ENCODE data around the gene FOXB2. TPM values are rescaled to one million over a fixed set of nuclear protein-coding genes. Genes with fewer than 3 reads are reported as not detected.
"Not testable (repeated sequence)": the region's sequence is repeated elsewhere in the genome, so short reads cannot be mapped to it uniquely, and the experiment has no call there.

Gene FOXB2
- total RNA-seq = not detected

DNA sequence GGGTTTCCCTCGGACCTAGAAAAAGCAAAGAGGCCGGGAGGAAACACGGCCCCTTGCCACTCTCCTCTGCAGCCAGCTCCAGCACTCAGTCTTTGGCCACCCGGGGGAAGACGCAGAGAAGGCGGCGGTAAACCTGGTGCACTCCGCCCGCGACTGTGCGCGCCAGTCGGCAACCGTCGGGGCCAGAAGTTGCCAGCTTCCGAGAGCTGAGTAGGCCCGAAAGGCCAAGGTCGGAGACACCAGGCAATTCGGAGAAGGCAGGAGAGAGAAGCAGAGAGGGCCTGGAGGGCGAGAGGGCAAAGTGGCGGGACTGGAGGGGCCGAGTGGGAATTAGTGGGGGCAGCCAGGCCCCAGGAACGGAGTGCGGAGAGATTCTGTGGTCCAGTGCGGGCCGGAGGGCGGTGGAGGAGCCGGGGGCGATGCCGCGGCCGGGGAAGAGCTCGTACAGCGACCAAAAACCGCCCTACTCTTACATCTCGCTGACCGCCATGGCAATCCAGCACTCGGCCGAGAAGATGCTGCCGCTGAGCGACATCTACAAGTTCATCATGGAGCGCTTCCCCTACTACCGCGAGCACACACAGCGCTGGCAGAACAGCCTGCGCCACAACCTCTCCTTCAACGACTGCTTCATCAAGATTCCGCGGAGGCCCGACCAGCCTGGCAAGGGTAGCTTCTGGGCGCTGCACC is at the start of gene FOXB2:
FOXB2 (plus strand) TSS at position 420 of the 690 bp plus-strand sequence; CDS start at position 420, 0 bp downstream.
- Histone ChIP-seq H3K36me3 (no peaks in the 10 kb centered on the region), H3K9me3 (no peaks in the 10 kb centered on the region), H3K4me1 (peaks cover 0 to 58% of the 10 kb centered on the region in 2 donors), H3K27ac (no peak within 1 kb of the TSS), H3K4me3 (peak within 1 kb of the TSS in 1 of 2 donors; percentile 26), H3K27me3 (peaks cover 56 to 81% of the 10 kb centered on the region in 2 donors)
- TF ChIP-seq, protein P1, sequence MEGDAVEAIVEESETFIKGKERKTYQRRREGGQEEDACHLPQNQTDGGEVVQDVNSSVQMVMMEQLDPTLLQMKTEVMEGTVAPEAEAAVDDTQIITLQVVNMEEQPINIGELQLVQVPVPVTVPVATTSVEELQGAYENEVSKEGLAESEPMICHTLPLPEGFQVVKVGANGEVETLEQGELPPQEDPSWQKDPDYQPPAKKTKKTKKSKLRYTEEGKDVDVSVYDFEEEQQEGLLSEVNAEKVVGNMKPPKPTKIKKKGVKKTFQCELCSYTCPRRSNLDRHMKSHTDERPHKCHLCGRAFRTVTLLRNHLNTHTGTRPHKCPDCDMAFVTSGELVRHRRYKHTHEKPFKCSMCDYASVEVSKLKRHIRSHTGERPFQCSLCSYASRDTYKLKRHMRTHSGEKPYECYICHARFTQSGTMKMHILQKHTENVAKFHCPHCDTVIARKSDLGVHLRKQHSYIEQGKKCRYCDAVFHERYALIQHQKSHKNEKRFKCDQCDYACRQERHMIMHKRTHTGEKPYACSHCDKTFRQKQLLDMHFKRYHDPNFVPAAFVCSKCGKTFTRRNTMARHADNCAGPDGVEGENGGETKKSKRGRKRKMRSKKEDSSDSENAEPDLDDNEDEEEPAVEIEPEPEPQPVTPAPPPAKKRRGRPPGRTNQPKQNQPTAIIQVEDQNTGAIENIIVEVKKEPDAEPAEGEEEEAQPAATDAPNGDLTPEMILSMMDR (IDR thresholded peaks at IDR 0.05) = no peak
- no peak for DNase-seq (ENCODE audit: low spot score)

DNA sequence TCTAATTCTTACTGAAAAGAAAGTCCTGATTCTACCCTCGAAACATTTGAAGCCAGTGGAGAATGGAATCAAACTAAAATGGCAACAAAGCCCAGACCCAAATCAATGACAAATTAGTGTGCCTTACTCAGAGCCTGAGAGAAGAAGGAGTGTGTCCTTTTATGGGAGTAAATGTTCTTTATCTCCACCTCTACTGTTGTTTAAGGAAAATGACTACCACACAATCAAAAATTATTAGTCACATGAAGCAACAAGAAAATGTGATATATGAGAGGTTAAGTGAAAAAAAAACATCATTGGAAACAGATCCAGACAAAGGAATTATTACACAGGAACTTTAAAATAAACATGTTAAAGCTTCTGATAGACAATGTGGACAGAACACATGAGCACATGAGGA is 49.7 kb upstream of the FOXB2 start:
- no peak overlapping the region for H3K27ac ChIP-seq
- H3K36me3 ChIP-seq = no peaks in the 10 kb centered on the region
- no peaks in the 10 kb centered on the region for H3K4me1 ChIP-seq
- TF ChIP-seq, protein P1 (IDR thresholded peaks at IDR 0.05) = no peak
- DNase-seq (ENCODE audit: low spot score) = no peak
- H3K27me3 ChIP-seq = no peaks in the 10 kb centered on the region
- H3K9me3 ChIP-seq = peaks cover 0 to 22% of the 10 kb centered on the region in 2 donors
- H3K4me3 ChIP-seq = no peak overlapping the region

DNA sequence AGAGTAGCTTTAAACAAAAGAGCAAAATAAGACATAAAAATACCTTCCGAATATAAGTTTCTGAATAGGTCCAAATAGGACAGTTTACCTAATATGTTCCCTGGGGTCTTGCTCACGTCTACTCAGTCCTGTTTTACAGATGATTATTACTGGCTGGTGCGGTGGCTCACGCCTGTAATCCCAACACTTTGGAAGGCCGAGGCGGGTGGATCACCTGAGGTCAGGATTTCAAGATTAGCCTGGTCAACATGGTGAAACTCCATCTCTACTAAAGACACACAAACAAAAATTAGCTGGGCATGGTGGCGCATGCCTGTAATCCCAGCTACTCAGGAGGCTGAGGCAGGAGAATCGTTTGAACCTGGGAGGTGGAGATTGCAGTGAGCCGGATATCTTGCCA is 40.6 kb upstream of the FOXB2 start:
- not testable (repeated sequence) for H3K36me3 ChIP-seq; H3K27ac ChIP-seq; DNase-seq (ENCODE audit: low spot score); H3K4me1 ChIP-seq; H3K4me3 ChIP-seq; H3K9me3 ChIP-seq; H3K27me3 ChIP-seq

DNA sequence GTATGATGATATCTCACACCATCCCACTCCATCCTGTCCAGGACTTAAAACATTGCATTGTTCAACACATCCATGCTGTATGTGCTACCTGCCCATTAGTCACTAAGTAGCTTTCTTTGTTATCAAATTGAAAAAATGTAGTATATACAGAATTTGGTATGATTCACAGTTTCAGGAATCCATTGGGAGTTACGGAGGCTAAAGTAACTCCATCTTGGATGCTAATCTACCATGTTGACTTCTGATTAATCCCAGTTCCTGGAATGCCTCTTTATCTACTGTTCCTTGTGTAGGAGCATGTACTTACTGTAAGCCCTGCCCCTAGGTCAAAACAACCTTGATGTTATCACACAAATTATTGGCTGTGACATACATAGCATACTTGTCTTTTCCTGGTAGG is 38.9 kb upstream of the FOXB2 start:
- no peaks in the 10 kb centered on the region for H3K27me3 ChIP-seq
- TF ChIP-seq, protein P1 (IDR thresholded peaks at IDR 0.05) = no peak

DNA sequence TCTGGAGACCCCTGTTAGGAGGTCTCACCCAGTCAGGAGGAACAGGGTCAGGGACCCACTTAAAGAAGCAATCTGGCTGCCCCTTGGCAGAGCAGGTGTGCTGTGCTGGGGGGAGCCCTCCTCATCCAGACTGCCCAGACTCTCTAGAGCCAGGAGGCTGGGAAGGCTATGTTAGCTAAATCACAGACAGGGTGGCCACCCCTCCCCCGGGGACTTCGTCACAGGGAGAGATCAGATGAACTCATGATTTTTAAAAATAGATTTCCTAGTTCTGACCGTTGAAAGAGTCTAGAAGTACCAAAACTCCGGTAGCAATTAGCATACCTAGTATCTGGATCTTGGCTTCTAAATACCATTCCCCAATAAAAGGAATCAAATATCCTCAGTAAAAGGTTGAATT is 35.0 kb upstream of the FOXB2 start:
- Histone ChIP-seq H3K4me3 (no peak overlapping the region), H3K9me3 (peaks cover 0 to 5% of the 10 kb centered on the region in 2 donors), H3K27ac (no peak overlapping the region), H3K27me3 (no peaks in the 10 kb centered on the region), H3K36me3 (no peaks in the 10 kb centered on the region), H3K4me1 (no peaks in the 10 kb centered on the region)
- TF ChIP-seq, protein P1 (IDR thresholded peaks at IDR 0.05) = no peak
- no peak for DNase-seq (ENCODE audit: low spot score)

More for the DNA sequence above, 38.9 kb upstream of the FOXB2 start:
- H3K9me3 ChIP-seq = peaks cover 0 to 5% of the 10 kb centered on the region in 2 donors
- H3K36me3 ChIP-seq = no peaks in the 10 kb centered on the region
- H3K4me1 ChIP-seq = no peaks in the 10 kb centered on the region
- no peak for DNase-seq (ENCODE audit: low spot score)
- no peak overlapping the region for H3K4me3 ChIP-seq
- no peak overlapping the region for H3K27ac ChIP-seq

DNA sequence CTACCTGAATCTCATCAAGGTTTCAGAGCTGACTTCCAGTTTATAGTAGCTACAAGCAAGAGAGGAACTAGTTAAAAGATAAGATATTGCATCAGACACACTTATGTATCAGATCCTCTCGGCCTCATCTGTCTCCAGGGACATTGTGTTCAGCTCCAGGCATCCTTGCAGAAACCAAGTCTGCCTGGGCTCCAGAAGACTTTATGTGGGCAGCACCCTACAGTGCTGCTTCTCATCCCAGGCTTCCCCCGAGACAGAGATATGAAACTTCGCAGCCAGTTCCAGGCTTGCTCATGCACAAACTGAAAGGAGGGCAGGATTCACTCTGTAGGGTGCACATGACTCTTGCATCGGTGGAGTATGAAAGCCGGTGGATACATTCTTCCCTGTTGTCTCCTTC is 33.9 kb upstream of the FOXB2 start:
- no peaks in the 10 kb centered on the region for H3K36me3 ChIP-seq
- H3K4me3 ChIP-seq = no peak overlapping the region
- no peak overlapping the region for H3K27ac ChIP-seq
- no peaks in the 10 kb centered on the region for H3K4me1 ChIP-seq
- H3K9me3 ChIP-seq = peaks cover 0 to 5% of the 10 kb centered on the region in 2 donors
- H3K27me3 ChIP-seq = no peaks in the 10 kb centered on the region
- DNase-seq (ENCODE audit: low spot score) = no peak
- TF ChIP-seq, protein P1 (IDR thresholded peaks at IDR 0.05) = no peak

All from right atrium auricular region (tissue), 2 donors.